Smooth muscle cell (in vitro differentiated cells): Measurements from ENCODE around the gene PIGW. TPM values are rescaled to one million over a fixed set of nuclear protein-coding genes. Genes with fewer than 3 reads are reported as not detected.

Experiments used
- DNase-seq: peaks from one replicate; lab custom pipeline; 2025; ENCODE audit not compliant: unreplicated experiment; lab: John Stamatoyannopoulos, UW
- H2AFZ ChIP-seq: fragments of 200-600 bp; sonication (generic); 2 replicates; pipeline ENCODE4 v1.6.0; 2016; ENCODE audit warnings: antibody characterized with exemption, low read depth, mild to moderate bottlenecking
- H3F3A ChIP-seq: fragments of 200-600 bp; sonication (generic); 2 replicates; pipeline ENCODE4 v1.6.0; 2017; ENCODE audit warnings: antibody characterized with exemption, low read depth
- H3K27ac ChIP-seq: fragments of 200-600 bp; sonication (generic); 2 replicates; pipeline ENCODE4 v1.5.1; 2016; ENCODE audit warnings: low read depth, mild to moderate bottlenecking
- H3K27me3 ChIP-seq: fragments of 200-600 bp; sonication (generic); 2 replicates; pipeline ENCODE4 v1.6.1; 2016; ENCODE audit warnings: low read depth, mild to moderate bottlenecking
- H3K36me3 ChIP-seq: fragments of 200-600 bp; sonication (generic); 2 replicates; pipeline ENCODE4 v1.5.1; 2016; ENCODE audit warnings: low read depth
- H3K4me1 ChIP-seq: fragments of 200-600 bp; sonication (generic); 2 replicates; pipeline ENCODE4 v1.5.1; 2016; ENCODE audit warnings: low read depth
- H3K4me2 ChIP-seq: fragments of 200-600 bp; sonication (generic); 2 replicates; pipeline ENCODE4 v1.6.0; 2016; ENCODE audit warnings: mild to moderate bottlenecking
- H3K4me3 ChIP-seq: fragments of 200-600 bp; sonication (generic); 2 replicates; pipeline ENCODE4 v1.5.1; 2016; ENCODE audit warnings: mild to moderate bottlenecking
- H3K79me2 ChIP-seq: fragments of 200-600 bp; sonication (generic); 2 replicates; pipeline ENCODE4 v1.6.0; 2016; ENCODE audit warnings: low read depth, mild to moderate bottlenecking
- H3K9ac ChIP-seq: fragments of 200-600 bp; sonication (generic); 2 replicates; pipeline ENCODE4 v1.6.0; 2016; ENCODE audit warnings: low read depth
- H3K9me3 ChIP-seq: fragments of 200-600 bp; sonication (generic); replicated peaks from 2 replicates; pipeline ENCODE4 v1.5.1; 2016; ENCODE audit warnings: low read depth
- H4K20me1 ChIP-seq: fragments of 200-600 bp; sonication (generic); 2 replicates; pipeline ENCODE4 v1.6.0; 2016; ENCODE audit warnings: low read depth
- WGBS: methylation state at CpG from one replicate; pipeline ENCODE4 v1.1.7; 2016; ENCODE audit warnings: low lambda C conversion rate; 5-methylcytosine and 5-hydroxymethylcytosine counted together
- polyA plus RNA-seq: library from polyadenylated mRNA; unstranded; fragments of >200 nt; fragmentation: Nextera tagmentation; extraction: Ambion mirVana; gene quantifications from 2 replicates; pipeline ENCODE4 v1.2.1, GENCODE V29; 2016
- small RNA-seq: library from RNA; depleted of rRNA; stranded (forward); fragments of <200 nt; gene quantifications from one replicate; pipeline ENCODE3, GENCODE V24; 2014
- total RNA-seq: library from RNA; depleted of rRNA; stranded (reverse); fragments of >200 nt; gene quantifications from 2 replicates; pipeline ENCODE4 v1.2.3, GENCODE V29; 2014
- TF ChIP-seq, protein P1 (sequence below): fragments of 200-600 bp; sonication (generic); IDR thresholded peaks from 2 replicates; pipeline ENCODE4 v1.5.1; 2017; ENCODE audit warnings: borderline replicate concordance, mild to moderate bottlenecking, antibody characterized with exemption; ENCODE audit not compliant: insufficient read depth, poor library complexity, severe bottlenecking

The PIGW gene
- total and polyA plus RNA-seq, 2 experiments from 2014 or later = 2.3 to 4.5 TPM

DNA sequence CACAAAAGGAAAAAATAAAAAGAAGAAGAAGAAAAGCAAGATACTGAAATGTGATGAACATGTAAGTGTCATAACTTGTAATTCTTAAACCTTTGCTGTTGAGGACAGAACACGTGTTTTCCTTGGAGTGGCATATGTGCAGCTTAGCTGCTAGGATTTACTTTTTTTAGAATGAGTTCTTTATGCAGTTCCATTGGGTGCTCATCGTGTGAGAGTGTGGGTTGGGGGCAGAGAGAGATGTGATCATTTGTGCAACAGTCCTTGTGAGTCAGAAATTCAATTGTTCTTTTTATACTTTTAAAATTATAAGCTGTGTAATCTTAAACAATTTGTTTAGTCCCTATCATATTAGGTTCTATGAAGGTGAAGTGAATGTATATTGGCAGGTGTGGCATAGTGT is 51.4 kb downstream of the PIGW start:
- peaks cover 8% of the 10 kb centered on the region for H3K79me2 ChIP-seq
- no peak overlapping the region for H3K9ac ChIP-seq
- no peak for DNase-seq
- 100% methylated on average over 2 of the region's 2 CpGs for WGBS
- H3K4me2 ChIP-seq = no peak overlapping the region
- H3K36me3 ChIP-seq = peaks cover 17% of the 10 kb centered on the region
- H3F3A ChIP-seq = peaks cover 37% of the 10 kb centered on the region
- H2AFZ ChIP-seq = no peak overlapping the region
- H4K20me1 ChIP-seq = peaks cover 90% of the 10 kb centered on the region
- no peak overlapping the region for H3K4me3 ChIP-seq
- H3K27ac ChIP-seq = no peak overlapping the region
- TF ChIP-seq, protein P1, sequence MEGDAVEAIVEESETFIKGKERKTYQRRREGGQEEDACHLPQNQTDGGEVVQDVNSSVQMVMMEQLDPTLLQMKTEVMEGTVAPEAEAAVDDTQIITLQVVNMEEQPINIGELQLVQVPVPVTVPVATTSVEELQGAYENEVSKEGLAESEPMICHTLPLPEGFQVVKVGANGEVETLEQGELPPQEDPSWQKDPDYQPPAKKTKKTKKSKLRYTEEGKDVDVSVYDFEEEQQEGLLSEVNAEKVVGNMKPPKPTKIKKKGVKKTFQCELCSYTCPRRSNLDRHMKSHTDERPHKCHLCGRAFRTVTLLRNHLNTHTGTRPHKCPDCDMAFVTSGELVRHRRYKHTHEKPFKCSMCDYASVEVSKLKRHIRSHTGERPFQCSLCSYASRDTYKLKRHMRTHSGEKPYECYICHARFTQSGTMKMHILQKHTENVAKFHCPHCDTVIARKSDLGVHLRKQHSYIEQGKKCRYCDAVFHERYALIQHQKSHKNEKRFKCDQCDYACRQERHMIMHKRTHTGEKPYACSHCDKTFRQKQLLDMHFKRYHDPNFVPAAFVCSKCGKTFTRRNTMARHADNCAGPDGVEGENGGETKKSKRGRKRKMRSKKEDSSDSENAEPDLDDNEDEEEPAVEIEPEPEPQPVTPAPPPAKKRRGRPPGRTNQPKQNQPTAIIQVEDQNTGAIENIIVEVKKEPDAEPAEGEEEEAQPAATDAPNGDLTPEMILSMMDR = no peak
- no peaks in the 10 kb centered on the region for H3K9me3 ChIP-seq
- no peaks in the 10 kb centered on the region for H3K4me1 ChIP-seq
- H3K27me3 ChIP-seq = no peaks in the 10 kb centered on the region

Small RNA genes lying within 50 kb of the gene (small RNA-seq; reads per million reads assigned to genes)
- not detected for gene RNA5SP439

Other genes with a start within 250 kb of the PIGW start
- gene TBC1D3G, start 211.1 kb upstream of the PIGW start, total RNA-seq = not detected in 2 replicates
- gene TBC1D3G, start 211.1 kb upstream of the PIGW start, polyA plus RNA-seq = not detected in 2 replicates
- gene TBC1D3H, start 146.6 kb upstream of the PIGW start, total RNA-seq = not detected in 2 replicates
- gene TBC1D3H, start 146.6 kb upstream of the PIGW start, polyA plus RNA-seq = not detected in 2 replicates
- gene ZNHIT3, start 48.3 kb upstream of the PIGW start, total RNA-seq = 33.7 and 34.2 TPM in 2 replicates
- gene ZNHIT3, start 48.3 kb upstream of the PIGW start, polyA plus RNA-seq = 43.0 and 47.7 TPM in 2 replicates
- 32.8 and 34.8 TPM in 2 replicates for gene MYO19, start 119 bp upstream of the PIGW start, total RNA-seq
- 20.4 and 27.9 TPM in 2 replicates for gene MYO19, start 119 bp upstream of the PIGW start, polyA plus RNA-seq
- 56.6 and 61.8 TPM in 2 replicates for gene GGNBP2, start 9.9 kb downstream of the PIGW start, total RNA-seq
- 54.4 and 68.8 TPM in 2 replicates for gene GGNBP2, start 9.9 kb downstream of the PIGW start, polyA plus RNA-seq
- gene DHRS11, start 56.9 kb downstream of the PIGW start, total RNA-seq = 2.9 and 3.1 TPM in 2 replicates
- 9.4 and 12.2 TPM in 2 replicates for gene DHRS11, start 56.9 kb downstream of the PIGW start, polyA plus RNA-seq
- 1.7 and 2.9 TPM in 2 replicates for gene MRM1, start 66.6 kb downstream of the PIGW start, total RNA-seq
- gene MRM1, start 66.6 kb downstream of the PIGW start, polyA plus RNA-seq = 2.2 and 2.8 TPM in 2 replicates